ENCODE data around the gene SEPTIN5. TPM values are rescaled to one million over a fixed set of nuclear protein-coding genes. Genes with fewer than 3 reads are reported as not detected.
"Not testable (repeated sequence)": the region's sequence is repeated elsewhere in the genome, so short reads cannot be mapped to it uniquely, and the experiment has no call there.

SEPTIN5 gene
- total RNA-seq, 1 donor from 2014 or later = 26.7 TPM

DNA sequence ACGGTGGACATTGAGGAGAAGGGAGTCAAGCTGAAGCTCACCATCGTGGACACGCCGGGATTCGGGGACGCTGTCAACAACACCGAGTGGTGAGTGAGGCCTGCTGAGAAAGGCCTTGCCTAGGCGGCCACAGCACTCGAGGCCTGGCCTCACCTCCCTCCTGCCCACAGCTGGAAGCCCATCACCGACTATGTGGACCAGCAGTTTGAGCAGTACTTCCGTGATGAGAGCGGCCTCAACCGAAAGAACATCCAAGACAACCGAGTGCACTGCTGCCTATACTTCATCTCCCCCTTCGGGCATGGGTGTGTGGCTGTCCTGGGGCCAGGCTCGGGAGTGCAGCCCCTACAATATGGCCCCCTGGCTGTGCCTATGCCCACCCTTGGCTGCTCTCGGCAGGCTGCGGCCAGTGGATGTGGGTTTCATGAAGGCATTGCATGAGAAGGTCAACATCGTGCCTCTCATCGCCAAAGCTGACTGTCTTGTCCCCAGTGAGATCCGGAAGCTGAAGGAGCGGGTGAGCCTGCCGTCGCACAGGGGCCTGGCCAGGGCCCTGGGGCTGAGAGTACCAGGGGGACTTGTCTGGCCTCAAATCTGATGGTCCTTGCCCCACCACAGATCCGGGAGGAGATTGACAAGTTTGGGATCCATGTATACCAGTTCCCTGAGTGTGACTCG lies 6.0 kb downstream of the SEPTIN5 start:
- DNase-seq (ENCODE audit: low spot score) = no peak

DNA sequence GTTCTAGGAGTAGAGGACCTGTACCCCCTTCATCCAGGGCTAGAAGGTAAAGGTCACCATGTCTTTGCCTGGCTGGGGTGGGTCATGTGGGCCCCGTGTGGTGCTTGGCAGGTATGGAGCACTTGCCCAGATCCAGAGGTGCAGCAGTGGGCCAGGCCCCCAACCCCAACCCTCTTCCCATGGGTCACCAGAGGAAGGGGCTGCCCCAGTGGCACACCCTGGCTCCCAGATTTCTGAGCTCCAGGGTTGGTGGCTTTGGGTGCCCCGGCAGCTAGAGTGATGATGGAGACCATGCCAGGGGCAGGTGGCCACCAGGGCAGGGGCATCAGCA lies 6.7 kb downstream of the SEPTIN5 start:
- DNase-seq (ENCODE audit: low spot score) = no peak

DNA sequence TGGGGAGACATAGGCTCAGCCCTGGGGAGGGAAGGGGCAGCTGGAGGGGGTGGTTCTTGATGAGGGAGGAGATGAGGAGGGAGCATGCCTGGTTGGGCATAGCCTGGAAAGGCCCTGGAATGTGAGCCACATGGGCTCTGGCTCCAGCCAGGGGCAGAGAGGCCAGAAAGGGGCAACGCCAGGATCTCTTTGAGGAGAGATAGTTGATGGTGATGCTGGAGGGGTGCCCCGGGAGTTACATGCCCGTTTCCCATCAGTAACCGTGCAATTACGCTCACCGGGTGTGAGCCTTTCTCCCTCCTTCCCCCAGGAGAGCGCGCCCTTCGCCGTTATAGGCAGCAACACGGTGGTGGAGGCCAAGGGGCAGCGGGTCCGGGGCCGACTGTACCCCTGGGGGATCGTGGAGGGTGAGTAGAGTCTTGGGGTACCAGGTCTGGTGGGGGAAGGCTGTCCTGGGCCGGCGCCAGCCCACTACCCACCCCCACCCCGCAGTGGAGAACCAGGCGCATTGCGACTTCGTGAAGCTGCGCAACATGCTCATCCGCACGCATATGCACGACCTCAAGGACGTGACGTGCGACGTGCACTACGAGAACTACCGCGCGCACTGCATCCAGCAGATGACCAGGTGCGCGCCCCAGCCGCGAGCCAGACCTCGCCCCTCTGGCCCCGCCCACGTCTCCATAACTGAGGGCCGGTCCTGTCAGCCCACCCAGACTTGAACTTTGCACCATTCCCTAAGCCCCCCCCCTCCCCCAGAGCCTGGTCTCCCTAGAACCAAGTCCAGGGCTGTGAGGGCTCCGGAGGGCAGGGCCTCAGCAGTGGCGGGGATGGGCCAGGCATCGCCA lies 7.3 kb downstream of the SEPTIN5 start:
- no peak for DNase-seq (ENCODE audit: low spot score)

DNA sequence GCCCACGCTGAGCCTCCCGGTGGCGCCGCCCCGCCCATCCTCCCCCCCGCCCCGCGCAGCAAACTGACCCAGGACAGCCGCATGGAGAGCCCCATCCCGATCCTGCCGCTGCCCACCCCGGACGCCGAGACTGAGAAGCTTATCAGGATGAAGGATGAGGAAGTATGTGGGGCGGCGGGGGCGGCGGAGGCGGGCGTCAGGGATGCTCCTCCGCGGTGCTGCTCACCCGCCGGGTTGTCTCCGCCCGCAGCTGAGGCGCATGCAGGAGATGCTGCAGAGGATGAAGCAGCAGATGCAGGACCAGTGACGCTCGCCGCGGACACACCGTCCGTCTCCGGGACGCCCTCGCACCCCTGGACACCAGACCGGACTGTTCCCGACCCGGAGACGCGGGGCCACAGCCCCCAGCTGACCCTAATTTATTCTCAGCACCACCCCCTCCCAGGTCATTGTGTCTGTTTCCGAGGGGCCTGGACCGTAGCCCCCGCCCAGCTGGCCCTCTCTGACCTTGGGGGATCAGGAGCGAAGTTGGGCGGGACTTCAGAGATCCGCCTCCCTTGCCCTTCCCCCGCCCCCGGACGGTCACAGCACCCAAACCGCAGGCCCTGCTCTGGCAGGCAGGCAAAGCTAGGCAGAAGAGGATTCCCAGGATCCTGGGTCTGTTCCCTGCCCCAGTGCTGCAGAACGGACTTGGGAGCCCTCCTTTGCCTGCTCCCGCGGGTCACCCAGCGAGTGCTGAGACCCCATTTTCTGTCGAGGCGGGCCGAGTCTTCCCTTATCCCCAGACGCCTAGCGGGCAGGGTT lies 8.1 kb downstream of the SEPTIN5 start:
- no peak for DNase-seq (ENCODE audit: low spot score)

DNA sequence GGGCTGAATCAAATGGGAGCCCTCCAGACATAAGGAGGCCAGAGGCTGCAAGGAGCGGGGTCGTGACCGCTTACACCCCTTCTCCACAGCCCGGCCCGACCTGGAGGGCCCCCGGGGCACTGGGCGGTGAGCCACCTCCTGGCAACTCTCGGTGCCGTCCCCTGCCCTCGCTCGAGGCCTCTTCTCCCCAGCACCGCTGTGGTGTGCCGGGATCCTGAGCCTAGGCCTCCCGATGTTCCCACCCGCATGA lies 8.6 kb downstream of the SEPTIN5 start:
- no peak for DNase-seq (ENCODE audit: low spot score)

DNA sequence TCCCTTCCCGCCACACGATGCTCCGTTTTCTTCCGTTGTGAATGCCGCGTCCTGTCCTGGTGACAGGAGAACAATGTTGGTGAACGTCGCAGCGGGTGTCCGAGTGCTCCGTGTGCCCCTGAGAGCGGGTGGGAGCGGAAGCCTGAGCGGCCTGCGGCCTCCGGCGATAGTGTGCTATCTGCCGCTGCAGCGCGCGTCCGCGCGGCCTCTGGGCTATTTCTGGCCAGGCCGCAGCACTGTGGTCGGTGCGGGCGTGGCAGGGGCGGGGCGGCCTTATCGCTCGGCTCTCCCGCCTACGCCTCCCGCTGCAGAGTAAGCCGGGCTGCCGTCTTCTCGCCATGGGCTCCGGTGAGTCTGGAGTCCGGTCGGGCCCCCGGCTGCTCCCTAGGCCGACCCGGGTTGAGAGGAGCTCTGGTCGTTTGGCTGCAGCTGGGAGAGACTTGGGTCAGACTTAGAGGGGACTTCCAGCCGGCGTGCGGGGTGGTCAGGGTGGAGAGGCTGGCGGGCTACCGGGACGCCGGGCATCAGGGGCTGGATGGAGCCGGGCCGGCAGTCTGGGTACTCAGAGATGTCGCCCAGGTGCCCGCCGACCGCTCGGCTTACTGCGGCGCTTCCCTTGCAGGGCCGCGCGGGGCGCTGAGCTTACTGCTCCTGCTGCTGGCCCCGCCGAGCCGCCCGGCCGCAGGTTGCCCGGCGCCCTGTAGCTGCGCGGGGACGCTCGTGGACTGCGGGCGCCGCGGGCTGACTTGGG lies 9.1 kb downstream of the SEPTIN5 start, which contains the start of gene GP1BB:
TSS of gene GP1BB (plus strand) at position 308 of the 751 bp plus-strand sequence. CDS start at position 339, 31 bp downstream.
- DNase-seq (ENCODE audit: low spot score) = no peak

DNA sequence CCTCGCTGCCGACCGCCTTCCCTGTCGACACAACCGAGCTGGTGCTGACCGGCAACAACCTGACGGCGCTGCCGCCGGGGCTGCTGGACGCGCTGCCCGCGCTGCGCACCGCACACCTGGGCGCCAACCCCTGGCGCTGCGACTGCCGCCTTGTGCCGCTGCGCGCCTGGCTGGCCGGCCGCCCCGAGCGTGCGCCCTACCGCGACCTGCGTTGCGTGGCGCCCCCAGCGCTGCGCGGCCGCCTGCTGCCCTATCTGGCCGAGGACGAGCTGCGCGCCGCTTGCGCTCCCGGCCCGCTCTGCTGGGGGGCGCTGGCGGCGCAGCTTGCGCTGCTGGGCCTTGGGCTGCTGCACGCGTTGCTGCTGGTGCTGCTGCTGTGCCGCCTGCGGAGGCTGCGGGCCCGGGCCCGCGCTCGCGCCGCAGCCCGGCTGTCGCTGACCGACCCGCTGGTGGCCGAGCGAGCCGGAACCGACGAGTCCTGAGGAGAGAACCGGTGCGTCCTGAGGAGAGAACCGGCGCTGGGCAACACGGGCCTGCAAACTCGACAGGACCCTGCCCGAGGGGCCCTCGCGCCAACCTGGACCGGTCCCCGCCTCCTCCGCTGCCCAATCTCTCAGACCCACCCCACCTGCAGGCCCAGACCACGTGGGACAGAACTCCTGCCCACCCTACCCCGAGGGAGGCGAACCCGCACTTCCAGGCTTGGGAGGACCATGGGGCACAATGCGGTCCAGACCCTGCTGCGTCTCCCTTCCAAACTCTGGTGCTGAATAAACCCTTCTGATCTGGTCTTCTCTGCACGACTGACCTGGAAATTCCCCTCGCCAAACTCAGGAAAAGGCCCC lies 9.9 kb downstream of the SEPTIN5 start:
- DNase-seq (ENCODE audit: low spot score) = no peak

DNA sequence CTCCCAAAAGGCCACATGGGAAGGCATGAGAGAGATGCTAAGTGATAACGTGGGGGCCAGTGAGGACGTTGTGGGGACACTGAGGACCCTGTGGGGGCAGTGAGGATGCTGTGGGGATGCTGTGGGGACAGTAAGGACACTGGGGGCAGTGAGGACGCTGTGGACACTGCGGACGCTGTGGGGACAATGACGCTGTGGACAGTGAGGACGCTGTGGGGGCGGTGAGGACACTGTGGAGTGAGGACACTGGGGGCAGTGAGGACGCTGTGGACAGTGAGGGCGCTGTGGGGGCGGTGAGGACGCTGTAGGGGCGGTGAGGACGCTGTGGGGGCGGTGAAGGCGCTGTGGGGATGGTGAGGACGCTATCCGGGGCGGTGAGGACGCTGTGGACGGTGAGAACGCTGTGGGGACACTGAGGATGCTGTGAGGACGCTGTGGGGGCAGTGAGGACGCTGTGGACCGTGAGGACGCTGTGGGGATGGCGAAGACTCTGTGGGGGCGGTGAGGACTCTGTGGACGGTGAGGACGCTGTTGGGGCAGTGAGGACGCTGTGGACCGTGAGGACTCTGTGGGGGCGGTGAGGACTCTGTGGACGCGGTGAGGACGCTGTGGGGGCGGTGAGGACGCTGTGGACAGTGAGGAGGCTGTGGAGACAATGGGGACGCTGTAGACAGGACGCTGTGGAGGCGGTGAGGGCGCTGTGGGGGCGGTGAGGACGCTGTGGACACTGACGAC lies 10.8 kb downstream of the SEPTIN5 start:
- no peak for DNase-seq (ENCODE audit: low spot score)

DNA sequence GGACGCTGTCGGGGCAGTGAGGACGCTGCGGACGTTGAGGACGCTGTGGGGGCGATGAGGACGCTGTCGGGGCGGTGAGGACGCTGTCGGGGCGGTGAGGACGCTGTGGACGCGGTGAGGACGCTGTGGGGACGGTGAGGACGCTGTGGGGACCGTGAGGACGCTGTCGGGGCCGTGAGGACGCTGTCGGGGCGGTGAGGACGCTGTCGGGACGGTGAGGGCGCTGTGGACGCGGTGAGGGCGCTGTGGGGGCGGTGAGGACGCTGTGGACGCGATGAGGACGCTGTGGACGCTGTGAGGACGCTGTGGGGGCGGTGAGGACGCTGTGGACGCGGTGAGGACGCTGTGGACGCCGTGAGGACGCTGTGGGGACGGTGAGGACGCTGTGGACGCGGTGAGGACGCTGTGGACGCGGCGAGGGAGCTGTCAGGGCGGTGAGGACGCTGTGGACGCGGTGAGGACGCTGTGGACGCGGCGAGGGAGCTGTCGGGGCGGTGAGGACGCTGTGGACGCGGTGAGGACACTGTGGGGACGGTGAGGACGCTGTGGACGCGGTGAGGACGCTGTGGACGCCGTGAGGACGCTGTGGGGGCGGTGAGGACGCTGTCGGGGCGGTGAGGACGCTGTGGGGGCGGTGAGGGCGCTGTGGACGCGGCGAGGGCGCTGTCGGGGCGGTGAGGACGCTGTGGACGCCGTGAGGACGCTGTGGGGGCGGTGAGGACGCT lies 11.9 kb downstream of the SEPTIN5 start:
- not testable (repeated sequence) for DNase-seq (ENCODE audit: low spot score)

DNA sequence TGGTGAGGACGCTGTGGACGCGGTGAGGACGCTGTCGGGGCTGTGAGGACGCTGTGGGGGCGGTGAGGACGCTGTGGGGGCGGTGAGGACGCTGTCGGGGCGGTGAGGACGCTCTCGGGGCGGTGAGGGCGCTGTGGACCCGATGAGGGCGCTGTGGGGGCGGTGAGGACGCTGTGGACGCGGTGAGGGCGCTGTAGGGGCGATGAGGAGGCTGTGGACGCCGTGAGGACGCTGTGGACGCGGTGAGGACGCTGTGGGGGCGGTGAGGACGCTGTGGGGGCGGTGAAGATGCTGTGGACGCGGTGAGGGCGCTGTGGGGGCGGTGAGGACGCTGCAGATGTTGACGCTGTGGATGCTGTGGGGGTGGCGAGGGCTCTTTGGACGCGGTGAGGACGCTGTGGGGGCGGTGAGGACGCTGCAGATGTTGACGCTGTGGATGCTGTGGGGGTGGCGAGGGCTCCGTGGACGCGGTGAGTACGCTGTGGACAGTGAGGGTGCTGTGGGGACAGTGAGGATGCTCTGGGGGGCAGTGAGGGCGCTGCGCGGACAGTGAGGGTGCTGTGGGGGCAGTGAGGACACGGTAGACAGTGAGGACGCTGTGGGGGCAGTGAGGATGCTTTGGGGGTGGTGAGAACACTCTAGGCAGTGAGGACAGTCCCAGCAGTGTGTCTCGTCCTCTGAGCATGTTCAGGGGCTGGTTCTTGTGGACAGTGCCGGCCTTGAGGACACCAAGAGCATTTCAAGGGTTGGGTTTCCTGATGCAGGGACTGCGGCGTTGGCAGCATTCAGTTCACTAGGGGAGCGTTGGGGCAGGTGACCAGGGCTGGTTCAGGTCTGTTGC lies 13.2 kb downstream of the SEPTIN5 start:
- no peak for DNase-seq (ENCODE audit: low spot score)

DNA sequence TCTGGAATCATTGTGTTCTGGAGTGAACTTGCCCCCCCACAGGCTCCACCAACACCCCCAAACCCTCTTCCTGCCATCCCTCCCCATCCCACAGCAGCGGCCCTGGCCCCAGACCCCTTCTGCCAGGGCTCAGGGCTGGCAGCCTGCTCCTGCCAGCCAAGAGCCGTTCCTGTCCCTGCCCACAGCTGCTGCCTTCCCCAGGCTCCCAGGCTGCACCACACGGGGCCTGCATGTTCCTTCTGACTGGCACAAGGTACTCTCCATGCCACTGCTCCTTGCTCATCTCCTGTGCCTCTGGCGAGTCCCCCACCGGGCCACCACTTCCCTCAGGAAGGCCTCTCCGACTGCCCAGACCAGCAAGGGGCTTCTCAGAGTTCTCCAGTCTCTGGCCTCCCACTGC lies 14.0 kb downstream of the SEPTIN5 start:
- DNase-seq (ENCODE audit: low spot score) = no peak

DNA sequence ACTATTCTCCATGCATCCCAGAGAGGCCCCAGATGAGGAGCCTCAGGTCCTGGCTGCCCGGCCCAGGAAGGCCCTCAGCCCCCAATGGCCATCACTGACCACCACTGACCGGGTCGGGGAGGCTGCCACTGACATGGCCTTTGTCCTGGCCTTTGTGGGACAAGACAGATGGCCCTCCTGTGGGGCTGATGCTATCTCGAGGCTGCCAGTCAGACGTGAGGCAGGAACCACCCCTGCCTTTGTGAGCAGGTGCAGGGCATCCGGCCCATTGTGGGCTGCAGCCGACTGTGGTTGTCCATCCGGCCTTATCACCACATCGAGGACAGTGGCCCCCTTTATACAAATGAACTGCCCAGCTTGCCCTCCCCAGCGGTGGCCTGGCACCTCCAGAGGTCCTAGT lies 14.5 kb downstream of the SEPTIN5 start:
- DNase-seq (ENCODE audit: low spot score) = no peak

DNA sequence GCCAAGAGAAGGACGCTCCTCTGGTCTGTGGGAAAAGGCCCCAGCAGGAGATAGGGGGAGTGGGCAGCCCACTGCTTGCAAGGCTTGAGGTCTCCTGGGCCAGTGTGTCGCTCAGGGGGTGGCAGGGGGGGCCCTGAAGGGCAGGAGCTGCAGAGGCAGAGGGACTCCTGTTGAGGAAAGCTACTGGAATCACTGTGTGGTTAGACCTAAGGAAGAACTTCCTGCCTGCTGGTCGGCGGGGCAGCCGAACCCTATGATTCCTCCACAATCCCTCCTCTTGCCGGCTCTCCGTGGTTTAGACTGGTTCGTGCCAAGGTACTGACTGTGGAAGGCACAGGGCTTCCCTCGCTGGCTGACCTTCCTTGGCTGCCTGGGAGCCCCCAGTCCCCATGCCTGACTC lies 15.2 kb downstream of the SEPTIN5 start:
- no peak for DNase-seq (ENCODE audit: low spot score)

DNA sequence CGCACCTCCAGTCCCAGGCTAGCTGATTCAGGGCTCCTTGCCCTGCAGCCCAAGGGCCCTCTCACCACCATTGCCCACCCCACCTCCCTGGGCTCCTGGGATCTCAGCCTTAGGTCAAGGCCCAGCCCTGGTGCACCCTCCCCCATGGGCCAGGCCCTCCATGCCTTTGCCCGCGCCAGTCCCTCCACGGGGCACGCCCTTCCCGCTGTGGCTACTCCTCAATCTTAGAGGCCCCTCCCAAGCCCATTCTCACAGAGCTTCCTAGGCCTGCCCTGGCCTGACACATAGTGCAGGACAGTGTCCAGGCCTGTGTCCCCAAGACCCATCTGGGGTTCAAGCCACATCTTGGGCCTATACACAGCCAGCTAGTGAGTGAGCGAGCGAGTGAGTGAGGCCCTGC lies 15.9 kb downstream of the SEPTIN5 start:
- no peak for DNase-seq (ENCODE audit: low spot score)

DNA sequence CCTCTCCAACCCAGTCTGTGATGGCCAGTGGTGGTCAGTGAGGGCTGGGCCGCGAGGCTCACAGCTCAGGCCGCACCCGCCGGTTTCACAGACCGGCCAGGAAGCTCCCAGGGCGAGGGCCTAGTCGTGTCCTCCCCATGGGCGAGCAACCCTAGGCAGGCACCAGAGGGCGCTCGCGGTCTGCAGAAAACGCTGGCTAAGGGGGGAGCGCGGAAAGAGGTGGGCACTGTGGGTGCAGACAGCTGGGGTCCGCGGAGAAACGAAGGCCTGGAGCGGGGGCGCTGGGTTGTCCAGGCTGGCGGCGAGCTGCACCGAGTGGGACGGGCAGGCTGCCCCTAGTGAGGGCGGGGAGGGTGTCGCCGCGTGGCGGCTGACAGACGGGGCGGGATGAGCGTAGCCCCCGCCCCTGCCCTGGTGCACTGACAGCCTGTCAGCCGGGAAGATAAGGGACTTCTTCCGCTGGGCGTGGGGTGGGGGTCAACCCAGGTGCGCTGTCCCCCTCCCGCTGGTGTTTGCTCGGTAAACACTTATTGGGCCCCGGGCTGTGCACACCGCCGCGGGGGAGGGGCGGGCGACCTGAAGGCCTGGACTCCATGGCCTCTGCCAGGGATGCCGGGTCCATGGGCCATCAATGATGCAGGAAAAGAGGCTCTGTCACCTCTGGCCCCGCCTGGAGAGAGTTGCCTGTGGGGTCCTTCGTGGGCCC lies 16.5 kb downstream of the SEPTIN5 start:
- DNase-seq (ENCODE audit: low spot score) = peak; percentile 86

DNA sequence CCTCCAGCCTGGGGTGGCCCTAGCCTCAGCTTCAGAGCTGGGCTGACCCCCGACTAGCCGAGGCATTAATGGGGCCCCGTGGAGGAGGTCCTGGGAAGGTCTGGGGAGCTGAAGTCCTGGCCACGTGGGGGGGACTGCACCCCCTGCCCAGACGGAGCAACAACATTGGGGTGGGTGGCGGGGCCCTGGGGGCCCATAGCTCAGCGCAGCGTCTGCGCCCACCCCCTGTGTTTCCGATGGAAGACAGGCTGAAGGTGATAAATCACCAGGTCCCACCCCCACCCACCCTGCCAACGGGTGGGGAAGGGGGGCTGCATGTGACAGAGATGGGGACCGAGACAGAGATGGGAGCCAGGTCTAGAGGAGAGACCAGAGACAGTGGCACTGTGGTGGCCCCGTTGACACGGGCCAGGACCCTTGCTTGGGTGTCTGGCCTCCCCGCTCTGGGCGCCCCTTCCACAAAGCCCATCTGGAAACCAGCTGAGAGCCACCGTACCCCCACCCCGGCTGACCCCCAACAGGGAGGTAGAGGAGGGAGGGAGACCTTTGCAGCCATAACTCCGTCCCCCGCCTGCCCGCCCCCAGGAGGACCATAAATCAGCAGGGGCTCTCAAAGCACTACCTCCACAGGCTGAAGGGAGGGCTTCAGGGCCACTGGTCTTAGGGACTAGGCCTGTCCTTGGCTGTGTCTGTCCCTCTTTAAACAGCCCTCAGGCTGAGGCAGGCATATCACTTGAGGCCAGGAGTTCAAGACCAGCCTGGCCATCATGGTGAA lies 17.2 kb downstream of the SEPTIN5 start:
- no peak for DNase-seq (ENCODE audit: low spot score)

DNA sequence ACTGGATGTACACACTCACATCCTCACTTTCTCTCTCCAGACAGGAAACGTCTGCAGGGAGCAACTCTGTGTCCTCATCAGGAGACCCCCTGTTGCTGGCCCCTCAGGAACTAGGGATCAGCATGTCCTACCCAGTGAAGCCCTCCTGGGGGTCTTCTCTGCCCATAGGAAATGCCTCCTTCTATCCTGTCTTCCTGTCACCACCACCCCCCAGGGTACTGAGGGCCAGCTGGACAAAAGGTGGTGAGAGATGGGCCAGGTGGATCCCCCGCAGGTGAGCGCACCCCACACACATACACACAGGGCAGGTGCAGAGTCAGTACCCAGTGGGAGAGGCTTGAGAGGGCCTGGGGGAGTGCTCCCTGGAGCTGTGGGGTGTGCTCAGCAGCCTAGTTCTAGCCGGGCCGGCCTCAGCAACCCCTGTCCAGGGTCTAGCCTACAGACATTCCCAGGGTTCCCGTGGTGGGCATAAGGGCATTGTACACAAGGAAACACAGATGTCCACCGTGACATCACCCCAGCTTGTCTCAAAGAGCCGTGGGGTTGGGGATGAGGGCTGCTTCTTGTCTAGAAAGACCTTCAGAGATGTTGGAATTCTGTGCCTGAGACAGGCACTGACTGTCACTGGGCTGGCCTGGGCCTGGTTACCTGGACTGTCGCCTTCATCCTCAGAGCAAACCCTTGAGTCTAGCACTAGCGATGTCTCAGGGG lies 18.3 kb downstream of the SEPTIN5 start:
- no peak for DNase-seq (ENCODE audit: low spot score)

Data from ureter (tissue), 1 donor.